GM18909 (cell line): ENCODE data around the gene NUDT1.

Source experiments
- ATAC-seq: cut with Tn5 transposase; IDR thresholded peaks from one replicate; pipeline ENCODE4 v1.9.1; 2021; ENCODE audit warnings: mild to moderate bottlenecking; ENCODE audit not compliant: unreplicated experiment, poor library complexity

Gene NUDT1

DNA sequence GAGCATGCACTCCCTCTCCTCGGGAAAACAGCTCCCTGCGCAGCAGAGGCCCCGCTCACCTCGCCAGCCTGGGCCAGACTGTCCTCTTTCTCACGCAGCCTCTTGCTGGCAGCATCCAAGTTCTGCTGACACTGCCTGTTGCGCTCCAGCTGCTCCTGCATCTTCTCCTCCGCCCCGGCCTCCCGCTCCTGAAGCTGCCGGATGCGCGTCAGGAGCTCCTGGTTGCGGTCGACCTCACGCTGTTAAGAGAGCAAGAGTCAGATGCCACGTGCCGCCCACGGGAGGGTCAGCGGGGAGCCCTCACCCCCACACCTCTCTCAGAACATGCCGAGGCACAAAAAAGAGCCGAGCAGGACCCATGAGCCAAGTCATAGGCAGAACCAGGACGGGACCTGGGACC lies 19.5 kb upstream of the NUDT1 start:
- ATAC-seq: no peak

GRCh38 chr7:2223321-2223720 lies 18.7 kb upstream of the NUDT1 start:
- ATAC-seq: no peak

DNA sequence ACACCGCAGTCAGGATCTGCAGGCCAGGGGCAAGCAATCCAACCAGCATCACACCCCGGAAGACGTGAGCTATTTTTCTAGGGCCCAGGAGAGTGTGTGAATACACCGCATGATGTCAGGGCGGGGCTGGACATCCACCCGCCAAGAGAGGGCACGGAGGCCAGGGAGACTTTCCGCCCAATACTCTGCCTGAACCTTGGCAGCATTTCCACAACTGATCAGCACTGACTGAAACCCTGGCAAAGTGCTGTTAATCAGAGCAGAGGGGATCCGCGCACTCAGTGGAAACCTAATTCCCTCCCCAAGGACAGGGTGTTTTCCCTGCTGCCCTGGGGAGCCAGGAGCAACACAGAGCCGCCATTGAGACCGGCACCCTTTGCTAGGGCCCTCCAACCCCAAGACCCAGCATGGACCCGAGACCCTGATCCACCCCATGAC lies 17.5 kb upstream of the NUDT1 start:
- no peak for ATAC-seq

- ATAC-seq: no peak
These were observed 17.1 kb upstream of the NUDT1 start for GRCh38 chr7:2224934-2225333.

DNA sequence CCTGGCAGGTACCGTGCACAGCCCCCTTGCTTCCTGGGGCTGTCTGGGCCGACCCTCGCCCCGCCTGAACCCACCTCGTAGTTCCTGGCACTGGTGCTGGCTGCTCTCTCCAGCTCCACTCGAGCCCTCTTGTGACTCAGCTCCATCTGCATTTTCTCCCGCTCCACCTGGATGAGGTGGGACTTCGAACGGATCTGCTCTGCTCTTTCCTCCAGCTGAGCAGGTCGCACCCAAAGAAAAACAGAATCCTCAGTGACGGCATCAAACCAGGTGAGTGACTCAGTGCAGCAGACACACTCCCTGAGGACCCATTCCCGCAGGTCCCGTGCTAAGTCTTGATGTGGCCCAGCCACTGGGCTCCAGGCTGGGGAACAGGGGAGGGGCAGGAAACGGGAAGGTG lies 16.7 kb upstream of the NUDT1 start:
- ATAC-seq: no peak

- ATAC-seq: no peak
These were observed 16.2 kb upstream of the NUDT1 start for GRCh38 chr7:2225830-2226229.

GRCh38 chr7:2227699-2228098 lies 14.3 kb upstream of the NUDT1 start:
- no peak for ATAC-seq

- ATAC-seq: no peak
These were observed 13.1 kb upstream of the NUDT1 start for GRCh38 chr7:2228921-2229320.

GRCh38 chr7:2229467-2229866 lies 12.6 kb upstream of the NUDT1 start:
- no peak for ATAC-seq

DNA sequence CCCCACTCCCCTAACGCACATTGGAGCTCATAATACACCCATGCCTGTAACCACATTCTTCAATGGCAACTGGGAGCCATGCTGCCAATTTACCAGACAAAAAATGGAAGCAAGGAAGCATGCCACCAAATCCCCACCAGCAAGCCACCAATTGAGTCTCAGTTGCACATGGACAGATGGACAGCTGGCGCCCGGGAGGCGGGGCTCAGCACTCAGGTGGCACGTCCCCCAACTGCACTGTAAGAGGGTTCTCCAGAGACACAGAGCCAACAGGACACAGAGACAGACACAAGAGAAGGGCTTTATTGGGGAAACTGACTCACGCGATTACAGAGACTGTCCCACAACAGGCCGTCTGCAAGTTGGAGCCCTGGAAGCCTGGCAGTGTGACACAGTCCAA lies 11.8 kb upstream of the NUDT1 start:
- ATAC-seq: no peak

- no peak for ATAC-seq
These were observed 11.1 kb upstream of the NUDT1 start for GRCh38 chr7:2230882-2231281.

DNA sequence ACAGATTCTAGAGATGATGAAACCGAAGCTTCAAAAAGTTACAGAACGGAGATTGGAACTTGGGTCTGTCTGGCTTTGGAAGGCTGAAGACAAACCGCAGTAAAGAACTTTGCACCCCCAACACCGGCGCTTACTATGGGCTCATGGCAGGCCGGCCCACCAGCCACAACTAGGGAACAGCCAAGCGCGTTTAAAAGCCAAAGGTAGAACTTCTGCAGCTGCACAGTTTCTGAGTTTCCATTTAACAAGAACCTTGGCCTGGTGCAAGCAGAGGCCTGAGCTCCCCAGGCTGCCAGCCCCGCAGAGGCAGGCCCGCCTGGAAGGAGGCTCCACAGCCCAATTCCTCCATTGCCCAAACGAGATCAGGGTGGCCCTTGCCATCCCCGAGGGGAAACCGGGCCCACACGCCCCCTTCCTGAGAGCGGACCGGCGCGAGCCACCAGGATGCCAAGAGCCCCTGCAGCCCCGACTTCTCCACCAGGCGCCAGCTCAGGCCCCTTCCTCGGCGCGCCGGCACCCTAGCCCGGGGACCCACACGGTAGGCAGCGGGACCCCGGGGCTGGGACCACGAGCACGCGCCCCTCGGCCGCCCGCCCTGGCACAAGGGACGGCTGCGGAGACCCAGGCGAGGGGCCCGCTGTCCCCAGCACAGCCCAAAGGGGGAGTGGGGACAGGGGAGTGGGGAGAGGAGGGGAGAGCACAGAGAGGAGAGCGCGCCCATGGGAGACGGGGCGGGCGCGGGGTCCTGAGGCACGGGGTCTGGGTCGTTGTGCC lies 9.8 kb upstream of the NUDT1 start:
- peak; percentile 38 for ATAC-seq

- peak; percentile 80 for ATAC-seq
These were observed 9.1 kb upstream of the NUDT1 start, which contains the start of gene MAD1L1 for GRCh38 chr7:2232766-2233520. Gene MAD1L1 (minus strand): TSS chr7:2232945. CDS start chr7:2230133, 2,812 bp downstream.

- ATAC-seq: no peak
These were observed 8.1 kb upstream of the NUDT1 start for GRCh38 chr7:2233926-2234325.

DNA sequence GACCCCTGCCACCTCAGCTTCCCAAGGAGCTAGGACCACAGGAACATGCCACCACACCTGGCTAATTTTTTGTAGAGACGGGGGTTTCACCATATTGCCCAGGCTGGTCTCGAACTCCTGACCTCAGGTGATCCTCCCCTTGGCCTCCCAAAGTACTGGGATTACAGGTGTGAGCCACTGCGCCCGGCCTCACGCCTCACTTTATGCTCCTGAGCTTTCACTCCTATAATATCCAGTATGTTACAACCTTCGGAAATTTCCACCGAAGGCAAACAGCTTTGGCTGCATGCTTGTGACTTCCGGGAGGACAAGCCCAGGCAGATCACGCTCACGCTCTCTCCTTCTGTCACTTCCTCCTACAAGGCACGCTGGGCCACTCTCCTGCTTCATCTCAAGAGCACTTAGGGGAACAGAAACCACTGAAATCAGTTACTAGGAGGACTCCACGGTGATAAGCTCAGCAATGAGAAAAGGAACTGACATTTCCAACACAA lies 4.9 kb upstream of the NUDT1 start:
- peak; percentile 65 for ATAC-seq

GRCh38 chr7:2239242-2239641 lies 2.8 kb upstream of the NUDT1 start:
- ATAC-seq: no peak

DNA sequence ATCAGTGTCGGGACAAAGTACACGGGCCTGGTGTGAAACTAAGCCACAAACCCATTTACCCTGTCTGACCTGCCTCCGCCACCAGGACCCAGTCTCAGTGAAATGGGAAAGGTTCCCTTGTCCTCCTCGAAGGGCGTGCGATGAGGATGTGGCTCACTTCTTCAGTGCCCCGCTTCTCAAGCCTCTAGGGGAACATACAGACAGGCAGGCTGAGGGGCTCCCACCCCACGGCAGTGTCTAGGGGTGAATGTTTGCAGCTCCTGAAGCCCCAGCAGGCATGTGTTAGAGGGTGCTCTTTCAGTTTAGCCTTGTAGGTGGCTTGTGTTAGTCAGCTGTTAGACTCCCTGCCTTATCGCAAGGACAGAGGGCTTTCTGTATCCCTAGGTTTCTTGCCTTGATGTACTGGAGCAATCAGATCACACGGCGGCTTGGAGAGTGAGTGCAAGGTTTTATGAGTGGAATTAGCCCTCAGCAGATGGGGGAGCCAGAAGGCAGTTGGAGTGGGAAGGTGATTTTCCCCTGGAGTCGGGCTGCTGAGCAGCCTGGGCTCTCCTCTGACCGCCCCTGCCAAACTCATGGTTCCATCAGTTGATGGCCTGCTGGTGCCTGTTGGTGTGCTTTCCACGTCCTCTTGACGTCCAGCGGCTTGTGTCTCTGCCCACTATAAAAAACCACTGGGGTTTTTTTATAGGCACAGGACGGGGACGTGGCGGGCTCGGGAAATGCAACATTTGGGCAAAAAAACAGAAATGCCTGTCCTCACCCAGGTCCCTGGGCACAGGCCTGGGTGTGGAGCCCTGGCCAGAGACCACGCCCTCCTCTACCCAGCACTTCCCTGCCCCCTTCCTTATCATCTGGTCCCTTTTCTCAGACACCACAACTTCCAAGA lies 759 bp downstream of the NUDT1 start:
- ATAC-seq: no peak

GRCh38 chr7:2243458-2243857 lies 1.4 kb downstream of the NUDT1 start:
- no peak for ATAC-seq

DNA sequence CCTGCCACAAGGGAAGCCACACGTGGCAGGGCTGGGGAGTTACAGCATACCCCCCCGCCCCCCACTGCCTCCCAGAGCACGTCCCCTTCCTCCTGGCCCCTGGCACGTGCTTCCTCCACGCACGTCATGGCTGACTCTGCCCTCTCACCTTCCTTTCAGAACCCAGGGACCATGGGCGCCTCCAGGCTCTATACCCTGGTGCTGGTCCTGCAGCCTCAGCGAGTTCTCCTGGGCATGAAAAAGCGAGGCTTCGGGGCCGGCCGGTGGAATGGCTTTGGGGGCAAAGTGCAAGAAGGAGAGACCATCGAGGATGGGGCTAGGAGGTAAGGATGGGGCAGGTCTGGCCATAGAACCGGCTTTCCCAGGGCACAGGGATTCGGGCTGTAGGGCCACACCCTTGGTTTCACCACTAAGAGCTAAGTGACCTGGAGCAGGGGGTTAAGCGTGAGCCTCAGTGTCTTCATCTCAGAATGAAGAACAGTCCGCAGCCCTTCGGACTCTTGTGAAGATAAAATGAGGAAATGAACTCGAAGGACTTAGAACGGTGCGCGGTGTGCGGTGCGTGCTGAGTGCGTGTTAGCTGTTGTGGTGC lies 2.5 kb downstream of the NUDT1 start:
- ATAC-seq: no peak
